Panc1 (cell line): Measurements from ENCODE around the gene CCDC85A. TPM values are rescaled to one million over a fixed set of nuclear protein-coding genes. Genes with fewer than 3 reads are reported as not detected.

ENCODE experiments used
- ATAC-seq: fragments of 200-7000 bp; cut with Tn5 transposase; 2 replicates; pipeline ENCODE4 v1.9.1; 2020; ENCODE audit warnings: mild to moderate bottlenecking, moderate library complexity
- BruUV-seq: library from RNA; stranded (reverse); fragments of 400-500 nt; replicated peaks from 2 replicates; lab custom pipeline; 2021; lab: Mats Ljungman, UMichigan
- CTCF ChIA-PET: fragments of 300-600 bp; sonication (Branson Sonifier 250); formaldehyde crosslinking; loops from one replicate; lab custom pipeline; 2022; ENCODE audit warnings: antibody characterized with exemption; lab: Charles Lee
- POLR2A ChIA-PET: fragments of 300-600 bp; sonication (Branson Sonifier 250); formaldehyde crosslinking; loops from one replicate; lab custom pipeline; 2022; ENCODE audit warnings: antibody characterized with exemption; lab: Charles Lee
- DNase-seq: peaks from one replicate; pipeline ENCODE4 v3.0.0-alpha.2; 2010; ENCODE audit warnings: low read depth, low spot score
- H3K27ac ChIP-seq: 2 replicates; pipeline ENCODE4 v1.5.1; 2011; ENCODE audit warnings: mild to moderate bottlenecking, low read length, inconsistent platforms
- H3K27me3 ChIP-seq: fragments of 200-500 bp; sonication (Bioruptor generic); 2 replicates; pipeline ENCODE4 v1.6.0; 2014; ENCODE audit warnings: low read length, inconsistent platforms; ENCODE audit not compliant: control insufficient read depth, insufficient read depth
- H3K36me3 ChIP-seq: fragments of 200-500 bp; sonication (Bioruptor generic); 2 replicates; pipeline ENCODE4 v1.5.1; 2014; ENCODE audit warnings: inconsistent platforms, mild to moderate bottlenecking, low read length, moderate library complexity; ENCODE audit not compliant: control insufficient read depth, insufficient read depth
- H3K4me1 ChIP-seq: 2 replicates; pipeline ENCODE4 v1.5.1; 2011; ENCODE audit warnings: inconsistent platforms, mild to moderate bottlenecking, low read length, moderate library complexity; ENCODE audit not compliant: control insufficient read depth, insufficient read depth
- H3K4me3 ChIP-seq, 2 experiments: 2 replicates each; pipeline ENCODE4 v1.5.1; 2011 to 2012; ENCODE audit warnings: low read depth in 2 of 2, low read length in 2 of 2, mild to moderate bottlenecking in 2 of 2, inconsistent platforms in 1 of 2, moderate library complexity in 1 of 2
- H3K9me3 ChIP-seq: fragments of 200-500 bp; sonication (Bioruptor generic); 2 replicates; pipeline ENCODE4 v1.5.1; 2014; ENCODE audit warnings: low read depth, mild to moderate bottlenecking, inconsistent platforms, low read length, moderate library complexity; ENCODE audit not compliant: control insufficient read depth, insufficient read depth
- POLR2AphosphoS5 ChIP-seq: IDR thresholded peaks from 2 replicates; pipeline ENCODE4 v1.6.1; 2012; ENCODE audit warnings: mild to moderate bottlenecking, low read depth, low read length, moderate library complexity
- SIN3A ChIP-seq: IDR thresholded peaks from 2 replicates; pipeline ENCODE4 v1.6.1; 2012; ENCODE audit warnings: low read depth, mild to moderate bottlenecking, low read length, moderate library complexity, borderline replicate concordance; ENCODE audit not compliant: insufficient read depth
- TCF7L2 ChIP-seq: IDR thresholded peaks from 2 replicates; pipeline ENCODE4 v1.6.1; 2011; ENCODE audit warnings: mild to moderate bottlenecking, low read depth, low read length, inconsistent platforms
- in situ Hi-C: cut with HindIII; loops from 2 replicates; pipeline ENCODE4 v1.10.0; 2016; ENCODE audit warnings: low sequenced_read_pairs, low pct_unique_long_range_greater_than_20kb
- intact Hi-C: fragments of 100-400 bp; cut with micrococcal nuclease; formaldehyde crosslinking; loops from one replicate; pipeline ENCODE4 v1.10.0; 2022; ENCODE audit not compliant: unreplicated experiment
- total RNA-seq: library from RNA; stranded (reverse); gene quantifications from one replicate; pipeline ENCODE4 v1.2.1, GENCODE V29; 2021; ENCODE audit not compliant: unreplicated experiment
- TF ChIP-seq, protein P1 (sequence below), 2 experiments: IDR thresholded peaks; 2 replicates each; pipeline ENCODE4 v1.6.1; 2011 to 2012; ENCODE audit warnings: low read depth in 2 of 2, control low read depth in 1 of 2, low read length in 1 of 2, mild to moderate bottlenecking in 1 of 2, moderate library complexity in 1 of 2; ENCODE audit not compliant: insufficient read depth in 1 of 2
- TF ChIP-seq, protein P2 (sequence below): fragments of 450-650 bp; IDR thresholded peaks from 2 replicates; pipeline ENCODE4 v1.5.1; 2017; ENCODE audit warnings: mild to moderate bottlenecking

Gene CCDC85A
- total RNA-seq, 1 experiment from 2014 or later, result 0.05 TPM

DNA sequence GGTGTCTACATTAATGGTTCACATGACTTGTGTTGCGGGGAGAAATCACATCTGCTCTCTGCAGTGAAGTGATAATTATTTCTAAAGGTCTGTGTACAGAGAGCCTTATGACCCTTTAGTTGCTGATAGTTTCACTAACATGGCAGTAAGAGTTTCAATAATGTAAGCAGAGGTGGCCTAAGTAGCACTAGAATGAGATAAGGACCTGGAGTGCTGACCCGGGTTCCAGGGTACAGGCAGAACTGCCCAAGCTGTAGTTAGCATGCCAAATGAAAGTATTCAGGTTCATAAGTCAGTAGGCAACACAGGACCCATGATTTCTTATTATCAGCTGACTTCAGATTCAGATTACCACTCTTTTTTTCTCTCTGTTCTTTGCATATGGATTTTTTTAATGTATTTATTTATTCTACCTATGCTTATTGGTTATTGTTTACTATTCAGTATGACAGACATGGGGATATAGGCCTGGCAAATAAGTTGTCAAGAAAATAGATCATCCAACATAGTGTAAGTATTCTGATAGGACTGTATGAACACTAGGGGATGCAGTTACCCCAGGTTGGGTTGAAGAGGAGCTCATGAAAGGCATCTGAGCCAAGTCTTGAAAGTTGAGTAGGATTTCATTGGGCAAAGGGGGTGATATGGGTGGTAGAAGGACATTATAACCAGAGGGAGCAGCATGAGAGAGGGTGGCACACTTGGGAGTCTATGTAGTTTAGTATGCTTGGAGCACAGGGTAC is 105.2 kb downstream of the CCDC85A start:
- CTCF ChIA-PET, result no interaction called here
- no peak for ATAC-seq

DNA sequence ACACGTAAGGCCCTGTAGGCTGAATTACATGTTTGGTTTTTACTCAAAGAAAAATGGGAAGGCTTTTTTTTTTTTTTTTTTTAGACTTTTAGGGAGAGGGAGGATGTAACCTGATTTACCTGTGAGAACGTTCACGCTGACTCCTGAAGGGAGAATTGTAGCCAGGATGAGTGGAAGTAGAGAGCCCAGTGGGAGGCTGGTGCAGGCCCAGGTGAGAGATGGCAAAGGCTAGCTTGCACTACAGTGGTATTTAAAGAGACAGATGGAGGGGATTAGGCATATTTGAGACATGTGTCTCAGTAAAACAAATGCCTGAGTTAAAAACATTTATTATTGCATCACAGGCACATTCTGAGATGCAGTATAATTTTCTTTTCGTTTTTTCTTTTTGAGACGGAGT is 107.9 kb downstream of the CCDC85A start:
- intact Hi-C loops, result no loop called here
- H3K27me3 ChIP-seq, result no peaks in the 10 kb centered on the region
- POLR2A ChIA-PET, result no interaction called here
- TF ChIP-seq TCF7L2 (no peak), SIN3A (no peak), POLR2AphosphoS5 (no peak)
- TF ChIP-seq, protein P1, sequence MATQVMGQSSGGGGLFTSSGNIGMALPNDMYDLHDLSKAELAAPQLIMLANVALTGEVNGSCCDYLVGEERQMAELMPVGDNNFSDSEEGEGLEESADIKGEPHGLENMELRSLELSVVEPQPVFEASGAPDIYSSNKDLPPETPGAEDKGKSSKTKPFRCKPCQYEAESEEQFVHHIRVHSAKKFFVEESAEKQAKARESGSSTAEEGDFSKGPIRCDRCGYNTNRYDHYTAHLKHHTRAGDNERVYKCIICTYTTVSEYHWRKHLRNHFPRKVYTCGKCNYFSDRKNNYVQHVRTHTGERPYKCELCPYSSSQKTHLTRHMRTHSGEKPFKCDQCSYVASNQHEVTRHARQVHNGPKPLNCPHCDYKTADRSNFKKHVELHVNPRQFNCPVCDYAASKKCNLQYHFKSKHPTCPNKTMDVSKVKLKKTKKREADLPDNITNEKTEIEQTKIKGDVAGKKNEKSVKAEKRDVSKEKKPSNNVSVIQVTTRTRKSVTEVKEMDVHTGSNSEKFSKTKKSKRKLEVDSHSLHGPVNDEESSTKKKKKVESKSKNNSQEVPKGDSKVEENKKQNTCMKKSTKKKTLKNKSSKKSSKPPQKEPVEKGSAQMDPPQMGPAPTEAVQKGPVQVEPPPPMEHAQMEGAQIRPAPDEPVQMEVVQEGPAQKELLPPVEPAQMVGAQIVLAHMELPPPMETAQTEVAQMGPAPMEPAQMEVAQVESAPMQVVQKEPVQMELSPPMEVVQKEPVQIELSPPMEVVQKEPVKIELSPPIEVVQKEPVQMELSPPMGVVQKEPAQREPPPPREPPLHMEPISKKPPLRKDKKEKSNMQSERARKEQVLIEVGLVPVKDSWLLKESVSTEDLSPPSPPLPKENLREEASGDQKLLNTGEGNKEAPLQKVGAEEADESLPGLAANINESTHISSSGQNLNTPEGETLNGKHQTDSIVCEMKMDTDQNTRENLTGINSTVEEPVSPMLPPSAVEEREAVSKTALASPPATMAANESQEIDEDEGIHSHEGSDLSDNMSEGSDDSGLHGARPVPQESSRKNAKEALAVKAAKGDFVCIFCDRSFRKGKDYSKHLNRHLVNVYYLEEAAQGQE (IDR thresholded peaks at IDR 0.05; ENCODE audit: insufficient read depth in 1 of 2, low read depth in 2 of 2, low read length in 1 of 2), result no peak
- TF ChIP-seq, protein P2, sequence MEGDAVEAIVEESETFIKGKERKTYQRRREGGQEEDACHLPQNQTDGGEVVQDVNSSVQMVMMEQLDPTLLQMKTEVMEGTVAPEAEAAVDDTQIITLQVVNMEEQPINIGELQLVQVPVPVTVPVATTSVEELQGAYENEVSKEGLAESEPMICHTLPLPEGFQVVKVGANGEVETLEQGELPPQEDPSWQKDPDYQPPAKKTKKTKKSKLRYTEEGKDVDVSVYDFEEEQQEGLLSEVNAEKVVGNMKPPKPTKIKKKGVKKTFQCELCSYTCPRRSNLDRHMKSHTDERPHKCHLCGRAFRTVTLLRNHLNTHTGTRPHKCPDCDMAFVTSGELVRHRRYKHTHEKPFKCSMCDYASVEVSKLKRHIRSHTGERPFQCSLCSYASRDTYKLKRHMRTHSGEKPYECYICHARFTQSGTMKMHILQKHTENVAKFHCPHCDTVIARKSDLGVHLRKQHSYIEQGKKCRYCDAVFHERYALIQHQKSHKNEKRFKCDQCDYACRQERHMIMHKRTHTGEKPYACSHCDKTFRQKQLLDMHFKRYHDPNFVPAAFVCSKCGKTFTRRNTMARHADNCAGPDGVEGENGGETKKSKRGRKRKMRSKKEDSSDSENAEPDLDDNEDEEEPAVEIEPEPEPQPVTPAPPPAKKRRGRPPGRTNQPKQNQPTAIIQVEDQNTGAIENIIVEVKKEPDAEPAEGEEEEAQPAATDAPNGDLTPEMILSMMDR, result no peak
- H3K4me3 ChIP-seq, result no peak overlapping the region
- ATAC-seq, result no peak
- BruUV-seq, result no TSS peak
- in situ Hi-C loops, result no loop called here
- H3K9me3 ChIP-seq, result no peaks in the 10 kb centered on the region
- no peaks in the 10 kb centered on the region for H3K36me3 ChIP-seq
- CTCF ChIA-PET, result no interaction called here
- H3K27ac ChIP-seq, result no peak overlapping the region
- no peaks in the 10 kb centered on the region for H3K4me1 ChIP-seq
- DNase-seq, result no peak

More for the DNA sequence above, 105.2 kb downstream of the CCDC85A start:
- no peaks in the 10 kb centered on the region for H3K9me3 ChIP-seq
- H3K27ac ChIP-seq, result no peak overlapping the region
- no peak for DNase-seq
- no peak overlapping the region for H3K4me3 ChIP-seq
- in situ Hi-C loops (no loop called here), intact Hi-C loops (no loop called here)
- H3K4me1 ChIP-seq, result no peaks in the 10 kb centered on the region
- POLR2A ChIA-PET, result no interaction called here
- no peaks in the 10 kb centered on the region for H3K27me3 ChIP-seq
- TF ChIP-seq POLR2AphosphoS5, result no peak
- TF ChIP-seq, protein P1 (IDR thresholded peaks at IDR 0.05; ENCODE audit: insufficient read depth in 1 of 2, low read depth in 2 of 2, low read length in 1 of 2), result no peak
- TF ChIP-seq SIN3A, result no peak
- TF ChIP-seq TCF7L2, result no peak
- TF ChIP-seq, protein P2, result no peak
- no TSS peak for BruUV-seq
- no peaks in the 10 kb centered on the region for H3K36me3 ChIP-seq
